GM23248 (cell line): ENCODE data around the gene NR3C2.

Source experiments
- EZH2 ChIP-seq: fragments of 200-600 bp; sonication (generic); IDR thresholded peaks from 2 replicates; pipeline ENCODE4 v1.6.1; 2018; ENCODE audit warnings: antibody characterized with exemption, mild to moderate bottlenecking; ENCODE audit not compliant: insufficient read depth, poor library complexity, severe bottlenecking
- EZH2phosphoT487 ChIP-seq: fragments of 200-600 bp; sonication (generic); IDR thresholded peaks from 2 replicates; pipeline ENCODE4 v1.6.1; 2018; ENCODE audit warnings: antibody characterized with exemption, moderate library complexity, mild to moderate bottlenecking, low read depth; ENCODE audit not compliant: insufficient read depth

DNA sequence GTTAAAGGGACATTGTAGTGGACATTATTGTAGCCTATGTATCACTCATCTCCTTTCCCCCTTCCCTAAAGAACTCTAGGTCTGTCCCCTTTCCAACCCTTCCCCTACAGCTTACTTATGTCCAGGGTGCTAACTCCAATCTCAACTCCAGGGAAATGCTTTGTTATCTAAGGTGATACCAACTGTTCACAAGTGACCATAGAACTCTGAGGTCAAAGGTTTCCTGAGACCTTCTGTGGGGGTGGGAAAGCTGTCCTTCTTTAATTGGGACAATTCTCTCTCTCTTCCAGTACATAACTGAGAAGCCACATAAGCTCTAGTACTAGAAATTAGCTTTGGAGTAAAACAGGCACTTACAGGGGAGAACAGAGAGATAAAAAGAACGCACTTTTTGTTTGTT lies 212.4 kb downstream of the NR3C2 start:
- TF ChIP-seq EZH2phosphoT487 = no peak
- no peak for TF ChIP-seq EZH2
